HepG2 (cell line): ENCODE results near the gene CISD3. TPM values are rescaled to one million over a fixed set of nuclear protein-coding genes. Genes with fewer than 3 reads are reported as not detected.

Experiments
- ERF ChIP-seq: IDR thresholded peaks from 2 replicates; pipeline ENCODE4 v1.6.1; 2018; ENCODE audit warnings: missing biosample characterization, missing genetic modification reagents
- GZF1 ChIP-seq: sonication (generic); formaldehyde crosslinking; IDR thresholded peaks from 2 replicates; pipeline ENCODE4 v1.5.1; 2020; ENCODE audit warnings: mild to moderate bottlenecking, missing genetic modification reagents
- KMT2B ChIP-seq: IDR thresholded peaks from 2 replicates; pipeline ENCODE4 v1.6.1; 2016; ENCODE audit warnings: missing genetic modification reagents, missing compliant biosample characterization
- NONO ChIP-seq, 2 experiments: fragments of 450-650 bp in 1 of 2; sonication (generic) in 1 of 2; formaldehyde crosslinking in 1 of 2; IDR thresholded peaks in 1 of 2; conservative IDR thresholded peaks in 1 of 2; 2 replicates each; pipeline versions ENCODE4 v1.6.1 to v1.8.0; 2017 to 2022; ENCODE audit warnings: mild to moderate bottlenecking in 1 of 2, missing genetic modification reagents in 1 of 2, moderate library complexity in 1 of 2
- SP5 ChIP-seq: IDR thresholded peaks from 2 replicates; pipeline ENCODE4 v1.6.1; 2016; ENCODE audit warnings: low read depth, borderline replicate concordance
- TP53 ChIP-seq: sonication (generic); formaldehyde crosslinking; conservative IDR thresholded peaks from 2 replicates; pipeline ENCODE4 v1.4.0; 2020; ENCODE audit warnings: missing genetic modification reagents
- ZBTB49 ChIP-seq: sonication (generic); formaldehyde crosslinking; IDR thresholded peaks from 2 replicates; pipeline ENCODE4 v1.4.0; 2020; ENCODE audit warnings: missing genetic modification reagents, borderline replicate concordance
- ZNF12 ChIP-seq: sonication (generic); formaldehyde crosslinking; IDR thresholded peaks from 2 replicates; pipeline ENCODE4 v1.5.0; 2020; ENCODE audit warnings: missing genetic modification reagents
- ZNF275 ChIP-seq: sonication (generic); formaldehyde crosslinking; IDR thresholded peaks from 2 replicates; pipeline ENCODE4 v1.8.0; 2022; ENCODE audit warnings: missing genetic modification reagents, mild to moderate bottlenecking, inconsistent platforms, borderline replicate concordance
- ZNF589 ChIP-seq: sonication (generic); formaldehyde crosslinking; conservative IDR thresholded peaks from 2 replicates; pipeline ENCODE4 v1.8.0; 2022; ENCODE audit warnings: mild to moderate bottlenecking, moderate library complexity, missing genetic modification reagents
- ZNF646 ChIP-seq: sonication (generic); formaldehyde crosslinking; IDR thresholded peaks from 2 replicates; pipeline ENCODE4 v1.9.0; 2021; ENCODE audit warnings: mild to moderate bottlenecking, missing genetic modification reagents
- ZNF7 ChIP-seq: IDR thresholded peaks from 2 replicates; pipeline ENCODE4 v1.6.1; 2016; ENCODE audit warnings: missing biosample characterization, missing genetic modification reagents
- ZNF710 ChIP-seq: sonication (generic); formaldehyde crosslinking; IDR thresholded peaks from 2 replicates; pipeline ENCODE4 v1.5.0; 2020; ENCODE audit warnings: mild to moderate bottlenecking, missing genetic modification reagents, borderline replicate concordance
- ZSCAN5A ChIP-seq: sonication (generic); formaldehyde crosslinking; IDR thresholded peaks from 2 replicates; pipeline ENCODE4 v1.8.0; 2022; ENCODE audit warnings: mild to moderate bottlenecking, missing genetic modification reagents, borderline replicate concordance
- polyA plus RNA-seq, 8 experiments: library from polyadenylated mRNA; depleted of rRNA in 3 of 8; stranded (reverse) in 7 of 8; unstranded in 1 of 8; fragments of >200 nt; fragmentation: Illumina TruSeq in 4 of 8; extraction: Trizol in 4 of 8; gene quantifications; 2 replicates each; pipeline versions ENCODE4 v1.2.1 to v1.2.3, GENCODE V29; 2011 to 2016; ENCODE audit warnings: low read depth in 4 of 8, missing spikeins in 1 of 8, mixed read lengths in 1 of 8; ENCODE audit not compliant: insufficient read depth in 1 of 8
- total RNA-seq, 5 experiments: library from RNA; depleted of rRNA; stranded (reverse); fragments of >200 nt; fragmentation: Illumina TruSeq; extraction: Trizol; gene quantifications; 2 replicates each; pipeline ENCODE4 v1.2.3, GENCODE V29; 2016; ENCODE audit warnings: low read depth in 1 of 5

CISD3 gene
- total and polyA plus RNA-seq, 2 of the 13 experiments (the other 11 are each of a cell fraction or from before 2014, with no cell fraction given) = 30.0 to 34.1 TPM

GRCh38 chr17:38702166-38702915 is 27.8 kb upstream of the CISD3 start (continued):
- peak; percentile 80; the same call in 1 of the 2 replicates for TF ChIP-seq ZNF275
- TF ChIP-seq TP53 = peak; percentile 55; the same call in 1 of the 2 replicates
- TF ChIP-seq GZF1 (CRISPR knock-in tag) = peak; percentile 79
- no peak; the same call in 1 of the 2 replicates for TF ChIP-seq ZNF12 (CRISPR knock-in tag)
- peak; percentile 22; the same call in 1 of the 2 replicates for TF ChIP-seq ZNF710 (CRISPR knock-in tag)
- TF ChIP-seq ZBTB49 = peak; percentile 85; the same call in 1 of the 2 replicates
- TF ChIP-seq NONO (IDR thresholded peaks at IDR 0.05) = no peak
- peak; percentile 95 for TF ChIP-seq NONO (CRISPR knock-in tag; conservative IDR thresholded peaks at IDR 0.05)
- TF ChIP-seq ZSCAN5A (CRISPR knock-in tag) = no peak
- TF ChIP-seq ZNF7 (CRISPR knock-in tag) = no peak
- TF ChIP-seq ZNF646 (CRISPR knock-in tag) = no peak; the same call in 1 of the 2 replicates
- no peak; the same call in 1 of the 2 replicates for TF ChIP-seq ERF (CRISPR knock-in tag)
- TF ChIP-seq KMT2B = peak; percentile 18; the same call in 1 of the 2 replicates
- TF ChIP-seq SP5 (CRISPR knock-in tag) = peak; percentile 72
- peak; percentile 81 for TF ChIP-seq ZNF589 (CRISPR knock-in tag)
